Measurements from ENCODE around the gene LIPT2.
"Not testable (repeated sequence)": the region's sequence is repeated elsewhere in the genome, so short reads cannot be mapped to it uniquely, and the experiment has no call there.

LIPT2 gene

DNA sequence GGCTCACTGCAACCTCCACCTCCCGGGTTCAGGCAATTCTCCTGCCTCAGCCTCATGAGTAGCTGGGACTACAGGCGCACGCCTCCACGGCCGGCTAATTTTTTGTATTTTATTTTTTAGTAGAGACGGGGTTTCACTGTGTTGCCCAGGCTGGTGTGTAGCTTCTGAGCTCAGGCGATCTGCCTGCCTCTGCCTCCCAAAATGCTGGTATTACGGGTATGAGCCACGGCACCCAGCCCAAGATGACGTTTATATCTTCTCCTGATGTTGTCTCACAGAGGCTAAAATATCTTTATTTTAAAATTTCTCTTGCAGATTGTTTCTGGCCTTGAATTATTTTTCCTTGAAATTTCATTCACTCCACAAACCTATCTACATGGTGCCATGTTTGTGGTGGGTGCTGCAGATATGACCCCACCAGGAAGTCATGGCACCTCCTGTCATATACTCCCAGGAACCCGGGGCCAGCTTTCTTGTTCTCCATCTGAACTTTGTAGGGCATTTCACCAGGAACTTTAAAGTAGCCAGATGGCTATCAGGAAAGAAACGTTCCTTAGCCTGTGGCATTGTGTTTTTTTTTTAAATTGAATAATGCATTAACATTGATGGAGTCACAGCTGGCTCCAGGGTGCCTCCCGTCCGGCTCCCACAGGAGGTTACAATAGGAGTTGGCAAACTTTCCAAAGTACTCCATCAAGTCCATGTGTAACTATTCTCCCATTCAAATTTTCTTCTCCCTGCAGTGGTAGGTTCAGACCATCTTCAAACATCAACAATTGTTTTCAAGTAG, 42.0 kb upstream of the LIPT2 start:
- no peak overlapping the region for H3K4me3 ChIP-seq (ENCODE audit: insufficient read depth in 1 of 2, low read depth in 1 of 2, low read length in 2 of 2)
- H2BK15ac ChIP-seq (ENCODE audit: low read depth, poor library complexity, severe bottlenecking): no peak overlapping the region
- peaks cover 18% of the 10 kb centered on the region for H3K9me3 ChIP-seq (ENCODE audit: control insufficient read depth, low read length)
- no peak overlapping the region for H2AFZ ChIP-seq (ENCODE audit: low read depth, low read length)
- no peak overlapping the region for H3K18ac ChIP-seq (ENCODE audit: low read depth in 1 of 2, low read length in 2 of 2)
- no peak overlapping the region for H2BK120ac ChIP-seq (ENCODE audit: low read depth, low read length)
- no peaks in the 10 kb centered on the region for H3K4me1 ChIP-seq (ENCODE audit: control insufficient read depth, insufficient read depth, low read depth, low read length)
- H3K23ac ChIP-seq (ENCODE audit: low read length in 2 of 2): no peak overlapping the region
- H3K27ac ChIP-seq (ENCODE audit: low read length, poor library complexity, severe bottlenecking): no peak overlapping the region
- no peak for DNase-seq
- peaks cover 4 to 5% of the 10 kb centered on the region in 2 experiments for H3K27me3 ChIP-seq (ENCODE audit: control insufficient read depth in 1 of 2, insufficient read depth in 1 of 2, low read length in 2 of 2)
- H2AK5ac ChIP-seq (ENCODE audit: low read length, severe bottlenecking): no peak overlapping the region
- no peak overlapping the region for H3K4me2 ChIP-seq (ENCODE audit: low read length, poor library complexity, severe bottlenecking)
- H4K8ac ChIP-seq (ENCODE audit: low read length): no peak overlapping the region
- H2BK12ac ChIP-seq (ENCODE audit: low read length in 2 of 2): no peak overlapping the region
- 86% methylated on average over 11 of the region's 14 CpGs for WGBS
- H3K4ac ChIP-seq (ENCODE audit: low read depth in 1 of 2, low read length in 2 of 2): no peak overlapping the region
- no peak overlapping the region for H2BK5ac ChIP-seq (ENCODE audit: low read depth, low read length, poor library complexity, severe bottlenecking)
- H3K9ac ChIP-seq (ENCODE audit: low read length): no peak overlapping the region
- H4K91ac ChIP-seq (ENCODE audit: low read length): no peak overlapping the region
- no peak overlapping the region for H3K14ac ChIP-seq (ENCODE audit: low read length in 2 of 2)
- H3K79me1 ChIP-seq (replicated peaks; ENCODE audit: low read length, poor library complexity, severe bottlenecking): no peaks in the 10 kb centered on the region
- no peaks in the 10 kb centered on the region for H3K36me3 ChIP-seq (ENCODE audit: control insufficient read depth in 1 of 2, insufficient read depth in 2 of 2, low read depth in 1 of 2, low read length in 2 of 2)

DNA sequence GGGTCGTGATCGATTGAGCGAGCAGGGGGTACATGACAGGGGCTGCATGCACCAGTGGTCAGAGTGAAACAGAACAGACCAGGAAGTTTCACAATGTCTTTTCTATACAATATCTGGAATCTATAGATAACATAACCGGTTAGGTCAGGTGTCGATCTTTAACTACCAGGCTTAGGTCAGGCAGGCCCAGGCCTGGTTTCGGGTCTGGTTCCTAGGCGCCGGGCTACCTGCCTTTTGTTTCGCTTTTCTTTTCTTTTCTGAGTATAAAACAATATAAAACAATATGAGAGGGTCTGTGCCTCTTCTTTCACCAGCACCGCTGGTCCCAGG, 41.4 kb upstream of the LIPT2 start:
- H3K36me3 ChIP-seq (ENCODE audit: control insufficient read depth in 1 of 2, insufficient read depth in 2 of 2, low read depth in 1 of 2, low read length in 2 of 2); H3K18ac ChIP-seq (ENCODE audit: low read depth in 1 of 2, low read length in 2 of 2); H2BK15ac ChIP-seq (ENCODE audit: low read depth, poor library complexity, severe bottlenecking); DNase-seq; H3K9ac ChIP-seq (ENCODE audit: low read length); H3K27ac ChIP-seq (ENCODE audit: low read length, poor library complexity, severe bottlenecking); H3K27me3 ChIP-seq (ENCODE audit: control insufficient read depth in 1 of 2, insufficient read depth in 1 of 2, low read length in 2 of 2); H2AK5ac ChIP-seq (ENCODE audit: low read length, severe bottlenecking); H2BK5ac ChIP-seq (ENCODE audit: low read depth, low read length, poor library complexity, severe bottlenecking); H3K14ac ChIP-seq (ENCODE audit: low read length in 2 of 2); H2BK12ac ChIP-seq (ENCODE audit: low read length in 2 of 2); H3K79me1 ChIP-seq (replicated peaks; ENCODE audit: low read length, poor library complexity, severe bottlenecking); H4K8ac ChIP-seq (ENCODE audit: low read length); H3K4me3 ChIP-seq (ENCODE audit: insufficient read depth in 1 of 2, low read depth in 1 of 2, low read length in 2 of 2); H3K4me1 ChIP-seq (ENCODE audit: control insufficient read depth, insufficient read depth, low read depth, low read length); H4K91ac ChIP-seq (ENCODE audit: low read length); H3K4me2 ChIP-seq (ENCODE audit: low read length, poor library complexity, severe bottlenecking); H2BK120ac ChIP-seq (ENCODE audit: low read depth, low read length); H3K4ac ChIP-seq (ENCODE audit: low read depth in 1 of 2, low read length in 2 of 2); H3K23ac ChIP-seq (ENCODE audit: low read length in 2 of 2); H2AFZ ChIP-seq (ENCODE audit: low read depth, low read length): not testable (repeated sequence)
- peaks cover 15% of the 10 kb centered on the region for H3K9me3 ChIP-seq (ENCODE audit: control insufficient read depth, low read length)
- 96% methylated on average over 6 of the region's 10 CpGs for WGBS

DNA sequence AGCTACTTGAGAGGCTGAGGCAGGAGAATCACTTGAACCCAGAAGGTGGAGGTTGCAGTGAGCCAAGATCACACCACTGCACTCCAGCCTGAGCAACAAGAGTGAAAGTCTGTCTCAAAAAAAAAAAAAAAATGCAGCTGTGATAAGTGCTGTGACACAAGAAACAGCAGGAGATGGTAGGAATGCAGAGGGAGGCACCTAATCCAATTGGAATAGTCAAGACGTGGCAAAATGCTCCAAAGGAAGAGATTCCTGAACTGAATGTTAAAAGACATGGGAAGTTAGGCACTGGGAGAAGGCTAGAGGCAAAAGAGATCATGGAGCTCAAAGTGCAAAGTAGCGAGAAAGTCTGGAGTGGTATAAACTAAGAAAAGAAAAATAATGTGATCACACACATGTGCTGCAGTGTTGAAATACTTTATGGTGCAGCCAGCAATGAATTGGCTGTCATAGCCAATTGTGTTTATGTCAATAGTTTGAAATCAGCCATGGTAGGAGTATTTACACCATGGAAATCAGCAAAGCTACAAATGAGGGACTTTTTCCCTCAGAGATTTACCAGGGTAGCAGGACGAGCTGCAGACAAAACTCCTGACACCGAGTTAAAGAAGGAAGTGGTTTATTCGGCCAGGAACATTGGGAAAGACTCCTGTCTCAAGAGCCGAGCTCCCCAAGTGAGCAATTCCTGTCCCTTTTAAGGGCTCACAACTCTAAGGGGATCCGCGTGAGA, 40.9 kb upstream of the LIPT2 start:
- Histone ChIP-seq H4K8ac (ENCODE audit: low read length) (no peak overlapping the region), H2BK12ac (ENCODE audit: low read length in 2 of 2) (no peak overlapping the region), H3K9me3 (ENCODE audit: control insufficient read depth, low read length) (peaks cover 14% of the 10 kb centered on the region), H2BK15ac (ENCODE audit: low read depth, poor library complexity, severe bottlenecking) (no peak overlapping the region), H3K23ac (ENCODE audit: low read length in 2 of 2) (no peak overlapping the region), H4K91ac (ENCODE audit: low read length) (no peak overlapping the region), H2AFZ (ENCODE audit: low read depth, low read length) (no peak overlapping the region), H3K36me3 (ENCODE audit: control insufficient read depth in 1 of 2, insufficient read depth in 2 of 2, low read depth in 1 of 2, low read length in 2 of 2) (no peaks in the 10 kb centered on the region), H2BK5ac (ENCODE audit: low read depth, low read length, poor library complexity, severe bottlenecking) (no peak overlapping the region), H3K4me2 (ENCODE audit: low read length, poor library complexity, severe bottlenecking) (no peak overlapping the region), H3K27me3 (ENCODE audit: control insufficient read depth in 1 of 2, insufficient read depth in 1 of 2, low read length in 2 of 2) (peaks cover 3 to 5% of the 10 kb centered on the region in 2 experiments), H3K79me1 (replicated peaks; ENCODE audit: low read length, poor library complexity, severe bottlenecking) (no peaks in the 10 kb centered on the region), H3K4me1 (ENCODE audit: control insufficient read depth, insufficient read depth, low read depth, low read length) (no peaks in the 10 kb centered on the region), H3K4ac (ENCODE audit: low read depth in 1 of 2, low read length in 2 of 2) (no peak overlapping the region), H3K9ac (ENCODE audit: low read length) (no peak overlapping the region), H3K27ac (ENCODE audit: low read length, poor library complexity, severe bottlenecking) (no peak overlapping the region), H2BK120ac (ENCODE audit: low read depth, low read length) (no peak overlapping the region), H3K18ac (ENCODE audit: low read depth in 1 of 2, low read length in 2 of 2) (no peak overlapping the region), H3K14ac (ENCODE audit: low read length in 2 of 2) (no peak overlapping the region), H2AK5ac (ENCODE audit: low read length, severe bottlenecking) (no peak overlapping the region), H3K4me3 (ENCODE audit: insufficient read depth in 1 of 2, low read depth in 1 of 2, low read length in 2 of 2) (no peak overlapping the region)
- no peak for DNase-seq
- 65% methylated on average over 8 of the region's 8 CpGs for WGBS

DNA sequence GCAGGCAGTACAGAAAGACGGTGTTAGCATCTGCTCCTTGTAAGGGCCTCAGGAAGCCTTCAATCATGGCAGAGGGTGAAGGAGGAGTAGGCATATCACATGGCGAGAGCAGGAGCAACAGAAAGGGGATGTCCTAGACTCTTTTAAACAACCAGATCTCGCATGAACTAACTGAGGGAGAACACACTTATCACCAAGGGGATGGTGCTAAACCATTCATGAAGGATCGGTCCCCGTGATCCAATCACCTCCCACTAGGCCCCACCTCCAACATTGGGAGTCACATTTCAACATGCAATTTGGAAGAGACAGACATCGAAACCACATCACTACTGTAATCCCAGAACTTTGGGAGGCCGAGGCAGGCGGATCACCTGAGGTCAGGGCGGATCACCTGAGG, 39.9 kb upstream of the LIPT2 start:
- Histone ChIP-seq H3K79me1 (replicated peaks; ENCODE audit: low read length, poor library complexity, severe bottlenecking) (no peaks in the 10 kb centered on the region), H2AFZ (ENCODE audit: low read depth, low read length) (no peak overlapping the region), H3K23ac (ENCODE audit: low read length in 2 of 2) (no peak overlapping the region), H3K14ac (ENCODE audit: low read length in 2 of 2) (no peak overlapping the region), H2BK12ac (ENCODE audit: low read length in 2 of 2) (no peak overlapping the region), H2BK15ac (ENCODE audit: low read depth, poor library complexity, severe bottlenecking) (no peak overlapping the region), H3K9ac (ENCODE audit: low read length) (no peak overlapping the region), H3K4ac (ENCODE audit: low read depth in 1 of 2, low read length in 2 of 2) (no peak overlapping the region), H2BK120ac (ENCODE audit: low read depth, low read length) (no peak overlapping the region), H3K9me3 (ENCODE audit: control insufficient read depth, low read length) (peaks cover 7% of the 10 kb centered on the region), H3K4me2 (ENCODE audit: low read length, poor library complexity, severe bottlenecking) (no peak overlapping the region), H4K8ac (ENCODE audit: low read length) (no peak overlapping the region), H4K91ac (ENCODE audit: low read length) (no peak overlapping the region), H3K4me3 (ENCODE audit: insufficient read depth in 1 of 2, low read depth in 1 of 2, low read length in 2 of 2) (no peak overlapping the region), H3K27me3 (ENCODE audit: control insufficient read depth in 1 of 2, insufficient read depth in 1 of 2, low read length in 2 of 2) (no peaks in the 10 kb centered on the region), H2BK5ac (ENCODE audit: low read depth, low read length, poor library complexity, severe bottlenecking) (no peak overlapping the region), H2AK5ac (ENCODE audit: low read length, severe bottlenecking) (no peak overlapping the region), H3K18ac (ENCODE audit: low read depth in 1 of 2, low read length in 2 of 2) (no peak overlapping the region), H3K4me1 (ENCODE audit: control insufficient read depth, insufficient read depth, low read depth, low read length) (no peaks in the 10 kb centered on the region), H3K27ac (ENCODE audit: low read length, poor library complexity, severe bottlenecking) (no peak overlapping the region), H3K36me3 (ENCODE audit: control insufficient read depth in 1 of 2, insufficient read depth in 2 of 2, low read depth in 1 of 2, low read length in 2 of 2) (no peaks in the 10 kb centered on the region)
- 81% methylated on average over 9 of the region's 9 CpGs for WGBS
- no peak for DNase-seq
